SK-N-SH (cell line): ENCODE data around the gene FRMD7. TPM values are rescaled to one million over a fixed set of nuclear protein-coding genes. Genes with fewer than 3 reads are reported as not detected.

Experiments used
- CTCF ChIA-PET: fragments of 300-600, 350-600 bp; formaldehyde crosslinking; extraction: SDS; loops from one replicate; lab custom pipeline; 2021; lab: Yijun Ruan, JAX
- POLR2A ChIA-PET: fragments of 350-600 bp; sonication (Branson Sonifier 250); formaldehyde crosslinking; extraction: SDS; loops from one replicate; lab custom pipeline; 2020; ENCODE audit warnings: antibody characterized with exemption, inconsistent platforms; lab: Yijun Ruan, JAX
- DNase-seq: peaks from one replicate; pipeline ENCODE4 v3.0.0; 2012
- H2AFZ ChIP-seq: fragments of 200-600 bp; sonication (generic); 2 replicates; pipeline ENCODE4 v1.8.1; 2016; ENCODE audit warnings: antibody characterized with exemption, mild to moderate bottlenecking, low read depth
- H3F3A ChIP-seq: fragments of 200-600 bp; sonication (generic); replicated peaks from 2 replicates; pipeline ENCODE3; 2016; ENCODE audit warnings: antibody characterized with exemption, mild to moderate bottlenecking; ENCODE audit not compliant: insufficient read depth
- H3K27ac ChIP-seq, 2 experiments: fragments of 200-500 bp in 1 of 2; fragments of 200-600 bp in 1 of 2; sonication (Bioruptor generic) in 1 of 2; sonication (generic), shearing (Covaris generic) in 1 of 2; 2 replicates each; pipeline versions ENCODE4 v1.5.1 to v1.6.1; 2014 to 2016; ENCODE audit warnings: low read depth in 2 of 2, inconsistent platforms in 1 of 2, low read length in 1 of 2, mild to moderate bottlenecking in 1 of 2, mixed read lengths in 1 of 2
- H3K27me3 ChIP-seq: fragments of 200-600 bp; sonication (generic), shearing (Covaris generic); 2 replicates; pipeline ENCODE4 v1.6.1; 2016; ENCODE audit warnings: mixed run types; ENCODE audit not compliant: insufficient read depth
- H3K36me3 ChIP-seq, 2 experiments: fragments of 200-500 bp in 1 of 2; fragments of 200-600 bp in 1 of 2; sonication (Bioruptor generic) in 1 of 2; sonication (generic) in 1 of 2; replicated peaks in 1 of 2; 2 replicates each; pipeline versions ENCODE3 to v1.5.1; 2014 to 2016; ENCODE audit warnings: low read length in 1 of 2, mild to moderate bottlenecking in 1 of 2; ENCODE audit not compliant: insufficient read depth in 2 of 2, control insufficient read depth in 1 of 2
- H3K4me1 ChIP-seq, 2 experiments: fragments of 200-500 bp in 1 of 2; fragments of 200-600 bp in 1 of 2; sonication (Bioruptor generic) in 1 of 2; sonication (generic), shearing (Covaris generic) in 1 of 2; 2 replicates each; pipeline versions ENCODE4 v1.5.1 to v1.6.1; 2014 to 2016; ENCODE audit warnings: low read depth in 1 of 2, low read length in 1 of 2, mixed run types in 1 of 2; ENCODE audit not compliant: insufficient read depth in 2 of 2, control insufficient read depth in 1 of 2
- H3K4me2 ChIP-seq: fragments of 200-600 bp; sonication (generic), shearing (Covaris generic); 2 replicates; pipeline ENCODE4 v1.6.1; 2017; ENCODE audit warnings: mixed run types
- H3K4me3 ChIP-seq, 2 experiments: fragments of 200-500 bp in 1 of 2; fragments of 200-600 bp in 1 of 2; sonication (Bioruptor generic) in 1 of 2; sonication (generic), shearing (Covaris generic) in 1 of 2; 2 replicates each; pipeline versions ENCODE4 v1.5.1 to v1.8.1; 2014 to 2016; ENCODE audit warnings: low read depth in 2 of 2, inconsistent platforms in 1 of 2, low read length in 1 of 2, mild to moderate bottlenecking in 1 of 2, mixed read lengths in 1 of 2, moderate library complexity in 1 of 2
- H3K79me2 ChIP-seq: fragments of 200-600 bp; sonication (generic); 2 replicates; pipeline ENCODE4 v1.8.1; 2017; ENCODE audit warnings: mild to moderate bottlenecking; ENCODE audit not compliant: insufficient read depth
- H3K9ac ChIP-seq: fragments of 200-600 bp; sonication (generic); 2 replicates; pipeline ENCODE4 v1.6.1; 2017; ENCODE audit warnings: mixed run types
- H3K9me2 ChIP-seq: fragments of 200-600 bp; sonication (generic); 2 replicates; pipeline ENCODE4 v1.6.1; 2017; ENCODE audit warnings: mixed run types
- H3K9me3 ChIP-seq: fragments of 200-600 bp; sonication (generic); 2 replicates; pipeline ENCODE4 v1.6.1; 2017; ENCODE audit warnings: mixed run types, mild to moderate bottlenecking, moderate library complexity
- H4K20me1 ChIP-seq: fragments of 200-600 bp; sonication (generic); 2 replicates; pipeline ENCODE4 v1.6.1; 2017; ENCODE audit warnings: mild to moderate bottlenecking, mixed run types; ENCODE audit not compliant: insufficient read depth
- ELF1 ChIP-seq: IDR thresholded peaks from 2 replicates; pipeline ENCODE4 v1.4.0; 2012
- EP300 ChIP-seq, 2 experiments: IDR thresholded peaks; 2 replicates each; pipeline versions ENCODE4 v1.4.0 to v1.6.1; 2012; ENCODE audit warnings: borderline replicate concordance in 1 of 2, low read depth in 1 of 2, low read length in 1 of 2
- EZH2phosphoT487 ChIP-seq: fragments of 200-600 bp; sonication (generic); IDR thresholded peaks from 2 replicates; pipeline ENCODE4 v1.6.1; 2017; ENCODE audit warnings: low read depth, mixed run types, mild to moderate bottlenecking, antibody characterized with exemption, moderate library complexity, borderline replicate concordance
- FOSL2 ChIP-seq: IDR thresholded peaks from 2 replicates; pipeline ENCODE4 v1.4.0; 2012; ENCODE audit warnings: low read depth, mild to moderate bottlenecking, moderate library complexity, borderline replicate concordance
- FOXJ3 ChIP-seq: sonication (generic); formaldehyde crosslinking; IDR thresholded peaks from 2 replicates; pipeline ENCODE4 v1.5.1; 2020; ENCODE audit warnings: mild to moderate bottlenecking, missing genetic modification reagents
- GABPA ChIP-seq: IDR thresholded peaks from 2 replicates; pipeline ENCODE4 v1.4.0; 2012; ENCODE audit warnings: low read depth, mild to moderate bottlenecking
- GATA2 ChIP-seq: sonication (generic); formaldehyde crosslinking; IDR thresholded peaks from 2 replicates; pipeline ENCODE4 v1.5.0; 2020; ENCODE audit warnings: mild to moderate bottlenecking, missing genetic modification reagents
- JUND ChIP-seq: IDR thresholded peaks from 2 replicates; pipeline ENCODE4 v1.4.0; 2012
- MXI1 ChIP-seq: IDR thresholded peaks from 2 replicates; pipeline ENCODE4 v1.6.1; 2012; ENCODE audit warnings: mild to moderate bottlenecking, low read depth, low read length, improper control_type of control experiment
- NFIC ChIP-seq: IDR thresholded peaks from 2 replicates; pipeline ENCODE4 v1.4.0; 2012; ENCODE audit warnings: borderline replicate concordance
- NRF1 ChIP-seq: IDR thresholded peaks from 2 replicates; pipeline ENCODE4 v1.6.1; 2012; ENCODE audit warnings: low read depth, mild to moderate bottlenecking, low read length
- RFX5 ChIP-seq: IDR thresholded peaks from 2 replicates; pipeline ENCODE4 v1.6.1; 2012; ENCODE audit warnings: mild to moderate bottlenecking, improper control_type of control experiment, low read length
- SIN3A ChIP-seq: IDR thresholded peaks from 2 replicates; pipeline ENCODE4 v1.6.1; 2012; ENCODE audit warnings: low read depth, mild to moderate bottlenecking, low read length, moderate library complexity, borderline replicate concordance
- TAF1 ChIP-seq: IDR thresholded peaks from 2 replicates; pipeline ENCODE4 v1.6.1; 2012; ENCODE audit warnings: low read depth, mild to moderate bottlenecking, low read length, moderate library complexity, borderline replicate concordance
- TCF12 ChIP-seq: IDR thresholded peaks from 2 replicates; pipeline ENCODE4 v1.4.0; 2012
- polyA plus RNA-seq, 3 experiments: library from polyadenylated mRNA; depleted of rRNA; stranded (reverse); fragments of >200 nt; gene quantifications; 2 replicates each; pipeline ENCODE4 v1.2.3, GENCODE V29; 2012
- TF ChIP-seq, protein P1 (sequence below): IDR thresholded peaks from 2 replicates; pipeline ENCODE4; 2012
- TF ChIP-seq, protein P2 (sequence below): fragments of 150-350 bp; IDR thresholded peaks from 2 replicates; pipeline ENCODE4 v1.6.1; 2016; ENCODE audit warnings: mild to moderate bottlenecking, low read depth, low read length
- TF ChIP-seq, protein P3 (sequence below): IDR thresholded peaks from 2 replicates; pipeline ENCODE4 v1.4.0; 2012; ENCODE audit warnings: low read depth, borderline replicate concordance
- TF ChIP-seq, protein P4 (sequence below): fragments of 150-350 bp; IDR thresholded peaks from 2 replicates; pipeline ENCODE4 v1.6.1; 2017; ENCODE audit warnings: antibody characterized with exemption, low read length, low read depth, borderline replicate concordance
- TF ChIP-seq, protein P5 (sequence below): IDR thresholded peaks from 2 replicates; pipeline ENCODE4 v1.4.0; 2012; ENCODE audit warnings: low read depth, borderline replicate concordance

The FRMD7 gene
- polyA plus RNA-seq, 1 of the 3 experiments (the other 2 are of a cell fraction): not detected

DNA sequence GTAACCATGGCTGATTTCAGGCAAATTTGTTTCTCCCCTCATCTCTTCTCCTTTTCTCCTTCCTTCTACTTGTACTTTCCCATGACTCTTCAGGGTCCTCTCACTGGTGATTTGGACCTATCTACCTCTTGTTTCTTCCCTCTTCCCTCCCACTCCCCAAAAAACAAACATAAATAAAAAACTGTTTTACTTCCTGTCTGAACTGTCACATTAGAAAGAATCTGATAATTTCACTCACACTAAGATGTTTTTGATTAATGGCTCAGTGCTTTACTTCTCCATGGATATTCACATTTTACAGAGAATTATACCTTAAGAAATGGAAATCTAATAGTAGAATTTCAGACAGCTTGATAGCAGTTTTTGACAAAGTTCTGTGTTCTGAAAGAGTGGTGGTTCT is 97.6 kb downstream of the FRMD7 start:
- Histone ChIP-seq H3K27ac (no peak overlapping the region), H3F3A (no peaks in the 10 kb centered on the region)

More for the DNA sequence above, 97.6 kb downstream of the FRMD7 start:
- DNase-seq: no peak
- Histone ChIP-seq H3K9me2 (no peaks in the 10 kb centered on the region), H4K20me1 (no peaks in the 10 kb centered on the region), H2AFZ (no peak overlapping the region), H3K4me1 (peaks cover 0 to 2% of the 10 kb centered on the region in 2 experiments; a peak in 1 of 4 replicates), H3K36me3 (no peaks in the 10 kb centered on the region), H3K4me2 (no peak overlapping the region), H3K79me2 (no peaks in the 10 kb centered on the region), H3K27me3 (peaks cover 5% of the 10 kb centered on the region; the same call in 1 of the 2 replicates), H3K9me3 (no peaks in the 10 kb centered on the region), H3K9ac (no peak overlapping the region), H3K4me3 (no peak overlapping the region)
- TF ChIP-seq NRF1 (no peak), FOXJ3 (no peak), EZH2phosphoT487 (no peak), ELF1 (no peak), NFIC (no peak), TCF12 (no peak), GATA2 (CRISPR knock-in tag) (no peak), SIN3A (no peak), FOSL2 (no peak), MXI1 (no peak), RFX5 (no peak), TAF1 (no peak), JUND (no peak), EP300 (IDR thresholded peaks at IDR 0.05; ENCODE audit: borderline replicate concordance in 1 of 2, low read depth in 1 of 2, low read length in 1 of 2) (no peak), GABPA (no peak)
- TF ChIP-seq, protein P1, sequence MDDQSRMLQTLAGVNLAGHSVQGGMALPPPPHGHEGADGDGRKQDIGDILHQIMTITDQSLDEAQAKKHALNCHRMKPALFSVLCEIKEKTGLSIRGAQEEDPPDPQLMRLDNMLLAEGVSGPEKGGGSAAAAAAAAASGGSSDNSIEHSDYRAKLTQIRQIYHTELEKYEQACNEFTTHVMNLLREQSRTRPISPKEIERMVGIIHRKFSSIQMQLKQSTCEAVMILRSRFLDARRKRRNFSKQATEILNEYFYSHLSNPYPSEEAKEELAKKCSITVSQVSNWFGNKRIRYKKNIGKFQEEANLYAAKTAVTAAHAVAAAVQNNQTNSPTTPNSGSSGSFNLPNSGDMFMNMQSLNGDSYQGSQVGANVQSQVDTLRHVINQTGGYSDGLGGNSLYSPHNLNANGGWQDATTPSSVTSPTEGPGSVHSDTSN: no peak
- TF ChIP-seq, protein P2, sequence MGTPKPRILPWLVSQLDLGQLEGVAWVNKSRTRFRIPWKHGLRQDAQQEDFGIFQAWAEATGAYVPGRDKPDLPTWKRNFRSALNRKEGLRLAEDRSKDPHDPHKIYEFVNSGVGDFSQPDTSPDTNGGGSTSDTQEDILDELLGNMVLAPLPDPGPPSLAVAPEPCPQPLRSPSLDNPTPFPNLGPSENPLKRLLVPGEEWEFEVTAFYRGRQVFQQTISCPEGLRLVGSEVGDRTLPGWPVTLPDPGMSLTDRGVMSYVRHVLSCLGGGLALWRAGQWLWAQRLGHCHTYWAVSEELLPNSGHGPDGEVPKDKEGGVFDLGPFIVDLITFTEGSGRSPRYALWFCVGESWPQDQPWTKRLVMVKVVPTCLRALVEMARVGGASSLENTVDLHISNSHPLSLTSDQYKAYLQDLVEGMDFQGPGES: no peak
- TF ChIP-seq, protein P3, sequence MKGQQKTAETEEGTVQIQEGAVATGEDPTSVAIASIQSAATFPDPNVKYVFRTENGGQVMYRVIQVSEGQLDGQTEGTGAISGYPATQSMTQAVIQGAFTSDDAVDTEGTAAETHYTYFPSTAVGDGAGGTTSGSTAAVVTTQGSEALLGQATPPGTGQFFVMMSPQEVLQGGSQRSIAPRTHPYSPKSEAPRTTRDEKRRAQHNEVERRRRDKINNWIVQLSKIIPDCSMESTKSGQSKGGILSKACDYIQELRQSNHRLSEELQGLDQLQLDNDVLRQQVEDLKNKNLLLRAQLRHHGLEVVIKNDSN: no peak
- TF ChIP-seq, protein P4, sequence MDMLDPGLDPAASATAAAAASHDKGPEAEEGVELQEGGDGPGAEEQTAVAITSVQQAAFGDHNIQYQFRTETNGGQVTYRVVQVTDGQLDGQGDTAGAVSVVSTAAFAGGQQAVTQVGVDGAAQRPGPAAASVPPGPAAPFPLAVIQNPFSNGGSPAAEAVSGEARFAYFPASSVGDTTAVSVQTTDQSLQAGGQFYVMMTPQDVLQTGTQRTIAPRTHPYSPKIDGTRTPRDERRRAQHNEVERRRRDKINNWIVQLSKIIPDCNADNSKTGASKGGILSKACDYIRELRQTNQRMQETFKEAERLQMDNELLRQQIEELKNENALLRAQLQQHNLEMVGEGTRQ: no peak
- TF ChIP-seq, protein P5, sequence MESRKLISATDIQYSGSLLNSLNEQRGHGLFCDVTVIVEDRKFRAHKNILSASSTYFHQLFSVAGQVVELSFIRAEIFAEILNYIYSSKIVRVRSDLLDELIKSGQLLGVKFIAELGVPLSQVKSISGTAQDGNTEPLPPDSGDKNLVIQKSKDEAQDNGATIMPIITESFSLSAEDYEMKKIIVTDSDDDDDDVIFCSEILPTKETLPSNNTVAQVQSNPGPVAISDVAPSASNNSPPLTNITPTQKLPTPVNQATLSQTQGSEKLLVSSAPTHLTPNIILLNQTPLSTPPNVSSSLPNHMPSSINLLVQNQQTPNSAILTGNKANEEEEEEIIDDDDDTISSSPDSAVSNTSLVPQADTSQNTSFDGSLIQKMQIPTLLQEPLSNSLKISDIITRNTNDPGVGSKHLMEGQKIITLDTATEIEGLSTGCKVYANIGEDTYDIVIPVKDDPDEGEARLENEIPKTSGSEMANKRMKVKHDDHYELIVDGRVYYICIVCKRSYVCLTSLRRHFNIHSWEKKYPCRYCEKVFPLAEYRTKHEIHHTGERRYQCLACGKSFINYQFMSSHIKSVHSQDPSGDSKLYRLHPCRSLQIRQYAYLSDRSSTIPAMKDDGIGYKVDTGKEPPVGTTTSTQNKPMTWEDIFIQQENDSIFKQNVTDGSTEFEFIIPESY: no peak
- CTCF ChIA-PET: interaction anchor here (0.6 kb wide), 1 partner anchor 89 kb away, joined by 3 read pairs; no protein-coding TSS in a partner anchor
- POLR2A ChIA-PET: no interaction called here

Other genes with a start within 250 kb of the FRMD7 start
- gene STK26, start 104.7 kb downstream of the FRMD7 start, polyA plus RNA-seq (2012; rRNA removed): 3.5 and 4.4 TPM in 2 replicates
- 5.5 and 6.8 TPM in 2 replicates for gene RAP2C, start 91.4 kb upstream of the FRMD7 start, polyA plus RNA-seq (2012; rRNA removed)